Left hindlimb (tissue), 1 donor: ENCODE data around the gene SMAD3.

Source experiments
- DNase-seq: peaks from one replicate; pipeline ENCODE4 v3.0.0-alpha.2; 2018

SMAD3 gene

GRCh38 chr15:67202091-67202490, 136.7 kb downstream of the SMAD3 start:
- DNase-seq = no peak

GRCh38 chr15:67202991-67203390, 137.6 kb downstream of the SMAD3 start:
- DNase-seq = no peak

- no peak for DNase-seq
Measured at GRCh38 chr15:67207555-67208207, 142.3 kb downstream of the SMAD3 start.

DNA sequence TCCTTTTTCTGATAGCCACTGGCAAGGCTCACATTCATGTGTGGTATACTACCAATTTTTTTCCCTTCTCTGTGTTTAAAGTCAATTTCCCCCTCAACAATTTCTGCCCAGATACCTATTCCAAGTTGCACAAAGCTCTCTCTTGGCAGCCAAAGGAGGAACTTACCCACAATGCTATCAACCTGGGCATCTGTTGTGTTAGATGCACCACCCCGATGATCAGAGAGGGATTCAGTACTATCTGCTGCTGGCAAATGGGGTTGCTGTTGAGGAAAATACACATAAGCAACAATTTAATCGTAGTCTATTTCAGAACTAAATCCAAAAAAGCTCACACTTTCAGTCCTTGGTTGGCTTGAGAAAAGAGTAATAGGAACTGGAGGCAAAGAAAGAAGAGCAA, 143.0 kb downstream of the SMAD3 start:
- DNase-seq = no peak

GRCh38 chr15:67210555-67211168, 145.3 kb downstream of the SMAD3 start:
- no peak for DNase-seq

DNA sequence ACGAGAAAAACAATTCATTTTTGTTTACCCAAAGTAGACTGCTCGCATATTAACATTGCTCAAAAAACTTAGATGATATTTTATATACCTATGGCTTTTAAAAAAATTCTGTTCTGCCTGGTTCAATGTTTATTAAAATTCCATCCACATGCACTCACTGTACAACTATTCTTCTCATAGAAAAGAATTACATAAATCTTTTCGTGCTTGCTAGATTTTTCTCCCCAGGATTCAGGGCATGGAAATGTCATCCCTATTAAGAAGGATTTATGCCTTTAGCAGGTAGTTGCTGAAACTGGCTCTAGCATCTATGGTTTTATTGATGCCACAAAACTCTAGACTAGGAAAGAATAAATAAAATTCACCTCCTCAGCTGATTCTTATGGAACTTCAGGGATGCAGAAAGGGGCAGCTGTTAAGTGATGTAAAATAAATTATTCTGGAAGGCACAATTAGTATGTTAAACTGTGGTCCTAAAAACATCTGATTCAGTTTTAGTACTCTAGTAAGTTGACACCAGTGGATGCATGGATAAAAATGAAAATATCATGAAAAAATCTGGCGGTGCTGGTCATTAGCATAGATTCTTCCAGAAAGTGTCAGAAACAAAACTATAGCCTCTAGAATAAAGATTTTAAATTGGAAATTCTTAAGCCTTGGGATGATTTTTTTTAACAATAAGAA, 147.4 kb downstream of the SMAD3 start:
- no peak for DNase-seq

DNA sequence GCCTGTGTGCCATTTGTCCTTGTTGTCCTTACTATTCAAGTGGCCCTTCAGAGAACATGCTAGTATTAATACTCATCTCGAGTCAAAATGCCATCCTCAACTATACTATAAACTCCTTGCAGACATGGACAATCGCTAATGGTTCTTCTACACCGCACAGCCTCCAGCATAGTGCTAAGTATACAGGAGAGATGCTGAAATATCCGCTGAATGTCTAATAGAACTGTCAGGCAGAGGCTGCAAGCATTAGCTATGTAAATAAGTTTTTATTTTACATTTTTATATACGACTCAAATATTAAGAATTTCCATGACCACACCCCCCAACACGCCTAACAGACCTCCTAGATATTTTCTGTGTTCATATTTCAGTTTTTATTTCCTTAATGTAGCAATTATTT, 149.7 kb downstream of the SMAD3 start:
- no peak for DNase-seq

DNA sequence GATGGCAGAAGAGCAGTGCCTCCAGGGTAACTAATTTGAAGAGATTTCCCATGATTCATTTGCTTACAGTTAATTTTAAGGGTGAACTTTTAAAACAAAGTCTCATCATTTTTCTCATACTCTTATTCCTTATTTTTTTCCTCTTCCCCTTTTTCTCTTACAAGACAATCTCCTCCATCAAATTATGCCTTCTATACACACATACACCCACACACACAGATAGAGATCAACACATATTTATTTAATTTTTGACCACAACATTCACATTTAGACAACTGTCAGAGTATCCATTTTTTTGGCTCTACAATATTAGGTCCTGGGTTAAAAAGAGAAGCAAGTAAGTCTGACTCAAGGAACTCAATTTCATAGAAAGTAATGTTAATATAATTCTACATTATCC, 151.5 kb downstream of the SMAD3 start:
- no peak for DNase-seq

DNA sequence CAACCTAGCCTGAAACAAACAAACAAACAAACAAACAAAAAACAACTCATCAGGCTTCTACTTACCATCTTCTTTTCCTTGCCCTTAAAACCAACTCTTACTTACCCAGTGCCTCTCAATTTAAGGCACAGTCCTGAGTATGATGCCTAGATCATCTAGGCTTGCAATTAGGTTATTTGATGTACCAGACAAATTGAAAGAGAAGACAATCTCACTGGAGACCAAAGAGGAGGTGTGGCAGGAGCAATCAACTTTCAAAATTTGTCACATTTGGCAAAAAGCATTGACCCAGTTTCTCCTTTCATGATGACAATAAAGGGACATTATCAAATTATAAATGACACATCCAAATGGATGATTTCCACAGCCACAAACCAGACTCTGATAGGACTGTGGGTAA, 153.0 kb downstream of the SMAD3 start:
- no peak for DNase-seq

GRCh38 chr15:67219288-67219687, 153.9 kb downstream of the SMAD3 start:
- no peak for DNase-seq

DNA sequence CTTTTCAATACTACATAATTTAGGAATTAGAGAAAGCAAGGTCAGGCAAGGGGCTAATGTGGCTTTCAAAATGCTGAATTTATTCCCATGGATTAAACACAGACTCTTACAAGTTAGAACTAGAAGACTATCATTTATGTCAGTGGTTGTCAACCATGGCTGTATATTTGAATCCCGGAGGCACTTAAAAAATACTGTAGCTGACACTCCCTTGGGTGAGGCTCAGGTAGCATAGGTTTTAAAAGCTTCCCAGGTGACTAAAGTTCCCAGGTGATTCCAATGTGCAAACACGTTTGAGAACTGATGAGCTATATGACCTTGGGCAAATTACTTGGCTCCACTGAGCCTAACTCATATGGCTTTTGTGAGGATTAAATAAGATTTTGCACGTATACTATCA, 159.5 kb downstream of the SMAD3 start:
- DNase-seq = no peak

DNA sequence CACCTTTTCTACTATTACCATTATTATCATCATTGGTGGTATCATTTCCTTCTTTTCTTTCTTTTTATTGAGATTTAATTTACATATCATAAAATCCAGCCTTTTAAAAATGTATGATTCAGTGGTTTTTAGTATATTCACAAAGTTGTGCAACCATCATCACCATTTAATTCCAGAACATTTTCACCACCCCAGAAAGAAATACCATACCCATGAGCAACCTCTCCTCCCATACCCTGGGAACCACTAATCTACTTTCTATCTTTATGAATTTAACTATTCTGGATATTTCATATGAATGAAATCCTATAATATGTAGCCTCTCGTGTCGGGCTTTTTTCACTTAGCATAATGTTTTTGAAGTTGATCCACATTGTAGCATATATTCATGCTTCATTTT, 159.9 kb downstream of the SMAD3 start:
- no peak for DNase-seq

DNA sequence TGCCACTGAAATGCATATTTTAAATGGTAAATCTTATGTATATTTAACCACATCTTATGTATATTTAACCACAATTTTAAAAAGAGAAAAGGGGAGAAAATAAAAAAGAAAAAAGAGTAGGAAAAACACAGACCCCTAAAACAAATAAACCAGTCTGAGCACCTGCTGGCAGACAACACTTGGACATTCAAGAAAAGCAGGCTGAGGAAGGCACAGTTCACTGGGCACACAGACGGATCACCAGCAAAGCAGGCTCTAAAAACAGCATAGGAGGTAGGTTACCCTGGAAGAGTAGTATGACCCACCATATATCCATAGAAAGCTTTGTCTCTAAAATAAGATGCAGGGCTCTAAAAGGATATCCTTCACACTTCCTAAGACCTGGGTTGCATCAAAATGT, 162.0 kb downstream of the SMAD3 start:
- DNase-seq = no peak

DNA sequence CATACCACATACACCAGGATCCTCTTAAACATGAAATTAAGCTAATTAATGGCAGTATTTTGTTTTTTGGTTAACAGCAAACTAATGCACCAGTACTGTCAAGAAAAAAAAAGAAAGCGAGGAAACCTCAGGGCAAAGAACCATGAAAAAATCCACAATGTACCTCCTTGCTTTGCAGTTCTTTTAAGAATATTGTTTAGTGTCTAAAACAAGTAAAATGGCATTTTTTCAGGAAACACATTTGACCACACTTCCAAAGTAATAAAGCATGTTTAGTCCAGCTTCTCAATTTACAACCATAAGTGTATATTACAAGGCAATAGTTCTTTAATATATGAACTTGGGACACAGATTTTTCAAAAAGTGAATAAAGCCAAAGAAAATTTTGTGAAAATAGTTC, 162.4 kb downstream of the SMAD3 start:
- DNase-seq = no peak

DNA sequence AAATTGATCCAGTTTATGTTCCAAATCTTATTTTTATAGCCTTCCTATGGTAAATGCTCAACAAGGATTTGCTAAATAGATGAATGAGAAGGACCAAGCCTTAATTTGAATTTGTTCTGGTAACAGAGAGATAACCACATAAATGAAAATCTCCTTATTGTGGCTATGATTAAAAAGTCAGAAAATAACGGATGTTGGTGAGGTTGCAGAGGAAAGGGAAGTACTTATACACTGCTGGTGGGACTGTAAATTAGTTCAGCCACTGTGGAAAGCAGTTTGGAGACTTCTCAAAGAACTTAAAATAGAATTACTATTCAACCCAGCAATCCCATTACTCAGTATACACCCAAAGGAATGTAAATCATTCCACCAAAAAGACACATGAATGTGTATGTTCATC, 162.9 kb downstream of the SMAD3 start:
- DNase-seq = no peak

- DNase-seq = no peak
Measured at GRCh38 chr15:67230504-67230903, 165.1 kb downstream of the SMAD3 start.

GRCh38 chr15:67232591-67232990, 167.2 kb downstream of the SMAD3 start:
- DNase-seq = no peak

GRCh38 chr15:67240235-67241131, 175.1 kb downstream of the SMAD3 start:
- no peak for DNase-seq

GRCh38 chr15:67241132-67241855, 175.9 kb downstream of the SMAD3 start:
- DNase-seq = no peak

DNA sequence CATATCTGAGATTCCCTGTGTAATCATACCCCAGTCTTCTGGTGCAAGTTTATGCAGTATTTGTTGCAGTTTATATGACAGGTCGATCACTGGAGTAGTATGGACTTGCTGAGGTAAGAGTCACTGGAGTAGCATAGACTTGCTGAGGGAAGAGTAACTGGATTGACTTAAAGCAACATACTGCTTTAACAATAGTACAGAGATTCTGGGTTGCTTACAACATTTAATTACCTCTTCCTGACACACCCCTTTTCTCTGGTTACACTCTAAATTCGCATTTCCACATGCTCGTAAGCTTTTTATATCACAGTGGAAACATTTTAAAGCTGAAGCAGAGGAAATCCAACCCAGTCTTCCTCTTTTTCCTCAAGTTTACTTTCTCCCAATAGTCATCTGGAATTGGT, 177.3 kb downstream of the SMAD3 start:
- DNase-seq = no peak
